HepG2 (cell line): ENCODE results near the gene USP32. TPM values are rescaled to one million over a fixed set of nuclear protein-coding genes. Genes with fewer than 3 reads are reported as not detected.

Source experiments
- BHLHE40 ChIP-seq: IDR thresholded peaks from 2 replicates; pipeline ENCODE4 v1.6.1; 2011; ENCODE audit warnings: low read length, improper control_type of control experiment
- E2F5 ChIP-seq: sonication (generic); formaldehyde crosslinking; conservative IDR thresholded peaks from 2 replicates; pipeline ENCODE4 v1.4.0; 2020; ENCODE audit warnings: missing genetic modification reagents
- HINFP ChIP-seq: sonication (generic); formaldehyde crosslinking; IDR thresholded peaks from 2 replicates; pipeline ENCODE4 v1.4.0; 2020; ENCODE audit warnings: low read depth, mild to moderate bottlenecking, missing genetic modification reagents
- HOXA3 ChIP-seq: sonication (generic); formaldehyde crosslinking; IDR thresholded peaks from 2 replicates; pipeline ENCODE4 v1.5.0; 2020; ENCODE audit warnings: missing genetic modification reagents
- ISL2 ChIP-seq: sonication (generic); formaldehyde crosslinking; IDR thresholded peaks from 2 replicates; pipeline ENCODE4 v1.5.0; 2020; ENCODE audit warnings: missing genetic modification reagents
- KDM2A ChIP-seq: sonication (generic); formaldehyde crosslinking; IDR thresholded peaks from 2 replicates; pipeline ENCODE4 v1.4.0; 2020; ENCODE audit warnings: low read depth, missing genetic modification reagents, borderline replicate concordance
- MAZ ChIP-seq, 2 experiments: sonication (generic) in 1 of 2; formaldehyde crosslinking in 1 of 2; IDR thresholded peaks; 2 replicates each; pipeline versions ENCODE4 v1.5.0 to v1.6.1; 2012 to 2020; ENCODE audit warnings: low read depth in 2 of 2, mild to moderate bottlenecking in 2 of 2, borderline replicate concordance in 1 of 2, improper control_type of control experiment in 1 of 2, low read length in 1 of 2, missing genetic modification reagents in 1 of 2, moderate library complexity in 1 of 2
- MEIS1 ChIP-seq: sonication (generic); formaldehyde crosslinking; IDR thresholded peaks from 2 replicates; pipeline ENCODE4 v1.9.0; 2021; ENCODE audit warnings: mild to moderate bottlenecking, missing genetic modification reagents, moderate library complexity, borderline replicate concordance
- YEATS2 ChIP-seq: sonication (generic); formaldehyde crosslinking; IDR thresholded peaks from 2 replicates; pipeline ENCODE4 v1.4.0; 2020; ENCODE audit warnings: missing genetic modification reagents, borderline replicate concordance
- ZNF232 ChIP-seq: sonication (generic); formaldehyde crosslinking; IDR thresholded peaks from 2 replicates; pipeline ENCODE4 v1.4.0; 2020; ENCODE audit warnings: missing genetic modification reagents, borderline replicate concordance
- ZNF354B ChIP-seq: sonication (generic); formaldehyde crosslinking; IDR thresholded peaks from 2 replicates; pipeline ENCODE4 v1.8.0; 2022; ENCODE audit warnings: mild to moderate bottlenecking, missing genetic modification reagents
- ZNF670 ChIP-seq: sonication (generic); formaldehyde crosslinking; IDR thresholded peaks from 2 replicates; pipeline ENCODE4 v1.8.0; 2022; ENCODE audit warnings: mild to moderate bottlenecking, missing genetic modification reagents, borderline replicate concordance
- ZNF891 ChIP-seq: sonication (generic); formaldehyde crosslinking; IDR thresholded peaks from 2 replicates; pipeline ENCODE4 v1.5.0; 2020; ENCODE audit warnings: mild to moderate bottlenecking, missing genetic modification reagents
- polyA plus RNA-seq, 8 experiments: library from polyadenylated mRNA; depleted of rRNA in 3 of 8; stranded (reverse) in 7 of 8; unstranded in 1 of 8; fragments of >200 nt; fragmentation: Illumina TruSeq in 4 of 8; extraction: Trizol in 4 of 8; gene quantifications; 2 replicates each; pipeline versions ENCODE4 v1.2.1 to v1.2.3, GENCODE V29; 2011 to 2016; ENCODE audit warnings: low read depth in 4 of 8, missing spikeins in 1 of 8, mixed read lengths in 1 of 8; ENCODE audit not compliant: insufficient read depth in 1 of 8
- total RNA-seq, 5 experiments: library from RNA; depleted of rRNA; stranded (reverse); fragments of >200 nt; fragmentation: Illumina TruSeq; extraction: Trizol; gene quantifications; 2 replicates each; pipeline ENCODE4 v1.2.3, GENCODE V29; 2016; ENCODE audit warnings: low read depth in 1 of 5
- TF ChIP-seq, protein P1 (sequence below): sonication (generic); formaldehyde crosslinking; IDR thresholded peaks from 2 replicates; pipeline ENCODE4 v1.4.0; 2020; ENCODE audit warnings: mild to moderate bottlenecking, missing genetic modification reagents
- TF ChIP-seq, protein P2 (sequence below): sonication (generic); formaldehyde crosslinking; IDR thresholded peaks from 2 replicates; pipeline ENCODE4 v1.4.0; 2020; ENCODE audit warnings: missing genetic modification reagents, borderline replicate concordance

Gene USP32
- total and polyA plus RNA-seq, 2 of the 13 experiments (the other 11 are each of a cell fraction or from before 2014, with no cell fraction given): 24.9 to 39.9 TPM

- peak; percentile 54; the same call in 1 of the 2 replicates for TF ChIP-seq ZNF354B
- TF ChIP-seq ZNF232 (CRISPR knock-in tag): no peak
- peak; percentile 48; the same call in 1 of the 2 replicates for TF ChIP-seq HOXA3 (CRISPR knock-in tag)
- TF ChIP-seq BHLHE40: peak; percentile 29; the same call in 1 of the 2 replicates
- TF ChIP-seq KDM2A (CRISPR knock-in tag): peak; percentile 86
- 0 out of 2 replicates have a peak, but pooled peaks have one; percentile 50 for TF ChIP-seq MEIS1
- 0 out of 2 replicates have a peak, but pooled peaks have one; percentile 27 for TF ChIP-seq YEATS2 (CRISPR knock-in tag)
- TF ChIP-seq, protein P1, sequence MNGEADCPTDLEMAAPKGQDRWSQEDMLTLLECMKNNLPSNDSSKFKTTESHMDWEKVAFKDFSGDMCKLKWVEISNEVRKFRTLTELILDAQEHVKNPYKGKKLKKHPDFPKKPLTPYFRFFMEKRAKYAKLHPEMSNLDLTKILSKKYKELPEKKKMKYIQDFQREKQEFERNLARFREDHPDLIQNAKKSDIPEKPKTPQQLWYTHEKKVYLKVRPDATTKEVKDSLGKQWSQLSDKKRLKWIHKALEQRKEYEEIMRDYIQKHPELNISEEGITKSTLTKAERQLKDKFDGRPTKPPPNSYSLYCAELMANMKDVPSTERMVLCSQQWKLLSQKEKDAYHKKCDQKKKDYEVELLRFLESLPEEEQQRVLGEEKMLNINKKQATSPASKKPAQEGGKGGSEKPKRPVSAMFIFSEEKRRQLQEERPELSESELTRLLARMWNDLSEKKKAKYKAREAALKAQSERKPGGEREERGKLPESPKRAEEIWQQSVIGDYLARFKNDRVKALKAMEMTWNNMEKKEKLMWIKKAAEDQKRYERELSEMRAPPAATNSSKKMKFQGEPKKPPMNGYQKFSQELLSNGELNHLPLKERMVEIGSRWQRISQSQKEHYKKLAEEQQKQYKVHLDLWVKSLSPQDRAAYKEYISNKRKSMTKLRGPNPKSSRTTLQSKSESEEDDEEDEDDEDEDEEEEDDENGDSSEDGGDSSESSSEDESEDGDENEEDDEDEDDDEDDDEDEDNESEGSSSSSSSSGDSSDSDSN (CRISPR knock-in tag): peak; percentile 46; the same call in 1 of the 2 replicates
- 0 out of 2 replicates have a peak, but pooled peaks have one; percentile 21 for TF ChIP-seq ISL2 (CRISPR knock-in tag)
- no peak for TF ChIP-seq ZNF670
- TF ChIP-seq, protein P2, sequence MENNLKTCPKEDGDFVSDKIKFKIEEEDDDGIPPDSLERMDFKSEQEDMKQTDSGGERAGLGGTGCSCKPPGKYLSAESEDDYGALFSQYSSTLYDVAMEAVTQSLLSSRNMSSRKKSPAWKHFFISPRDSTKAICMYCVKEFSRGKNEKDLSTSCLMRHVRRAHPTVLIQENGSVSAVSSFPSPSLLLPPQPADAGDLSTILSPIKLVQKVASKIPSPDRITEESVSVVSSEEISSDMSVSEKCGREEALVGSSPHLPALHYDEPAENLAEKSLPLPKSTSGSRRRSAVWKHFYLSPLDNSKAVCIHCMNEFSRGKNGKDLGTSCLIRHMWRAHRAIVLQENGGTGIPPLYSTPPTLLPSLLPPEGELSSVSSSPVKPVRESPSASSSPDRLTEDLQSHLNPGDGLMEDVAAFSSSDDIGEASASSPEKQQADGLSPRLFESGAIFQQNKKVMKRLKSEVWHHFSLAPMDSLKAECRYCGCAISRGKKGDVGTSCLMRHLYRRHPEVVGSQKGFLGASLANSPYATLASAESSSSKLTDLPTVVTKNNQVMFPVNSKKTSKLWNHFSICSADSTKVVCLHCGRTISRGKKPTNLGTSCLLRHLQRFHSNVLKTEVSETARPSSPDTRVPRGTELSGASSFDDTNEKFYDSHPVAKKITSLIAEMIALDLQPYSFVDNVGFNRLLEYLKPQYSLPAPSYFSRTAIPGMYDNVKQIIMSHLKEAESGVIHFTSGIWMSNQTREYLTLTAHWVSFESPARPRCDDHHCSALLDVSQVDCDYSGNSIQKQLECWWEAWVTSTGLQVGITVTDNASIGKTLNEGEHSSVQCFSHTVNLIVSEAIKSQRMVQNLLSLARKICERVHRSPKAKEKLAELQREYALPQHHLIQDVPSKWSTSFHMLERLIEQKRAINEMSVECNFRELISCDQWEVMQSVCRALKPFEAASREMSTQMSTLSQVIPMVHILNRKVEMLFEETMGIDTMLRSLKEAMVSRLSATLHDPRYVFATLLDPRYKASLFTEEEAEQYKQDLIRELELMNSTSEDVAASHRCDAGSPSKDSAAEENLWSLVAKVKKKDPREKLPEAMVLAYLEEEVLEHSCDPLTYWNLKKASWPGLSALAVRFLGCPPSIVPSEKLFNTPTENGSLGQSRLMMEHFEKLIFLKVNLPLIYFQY (CRISPR knock-in tag): 0 out of 2 replicates have a peak, but pooled peaks have one; percentile 40
- TF ChIP-seq MAZ (IDR thresholded peaks at IDR 0.05; ENCODE audit: borderline replicate concordance, low read depth, low read length): 0 out of 2 replicates have a peak, but pooled peaks have one; percentile 32
- peak; percentile 53; the same call in 1 of the 2 replicates for TF ChIP-seq MAZ (CRISPR knock-in tag; IDR thresholded peaks at IDR 0.05; ENCODE audit: low read depth)
- no peak for TF ChIP-seq E2F5 (CRISPR knock-in tag)
- TF ChIP-seq HINFP (CRISPR knock-in tag): 0 out of 2 replicates have a peak, but pooled peaks have one; percentile 53
- peak; percentile 73; the same call in 1 of the 2 replicates for TF ChIP-seq ZNF891 (CRISPR knock-in tag)
Observed at GRCh38 chr17:60421273-60422161, 29.6 kb upstream of the USP32 start (continued).
